ENCODE data around the gene LASP1.

The LASP1 gene

DNA sequence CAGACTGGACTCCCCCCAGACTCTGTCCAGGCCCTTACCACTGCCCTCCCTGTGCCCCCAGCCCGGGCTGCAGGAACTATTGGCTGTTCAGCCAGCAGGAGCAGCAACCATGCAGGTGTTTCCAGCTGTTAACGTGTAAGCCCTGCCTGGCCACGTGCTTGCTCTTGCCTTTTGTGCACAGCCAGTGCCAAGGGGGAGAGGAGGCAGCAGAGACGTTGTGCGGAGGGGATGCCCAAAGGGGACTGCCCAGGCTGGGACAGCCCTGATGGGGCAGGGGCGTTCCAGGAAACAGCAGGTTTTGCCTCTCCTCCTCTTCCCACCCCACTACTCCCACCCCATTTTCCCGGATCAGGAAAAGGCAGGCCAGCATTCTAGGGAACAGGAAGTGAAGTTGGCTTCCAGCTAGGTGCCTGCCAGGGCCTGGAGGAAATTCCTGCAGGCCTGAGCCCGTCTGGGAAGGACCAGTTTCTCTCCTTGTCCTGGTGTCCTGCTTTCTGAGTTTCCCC, 38.9 kb downstream of the LASP1 start:
- TF ChIP-seq RAD21 (IDR thresholded peaks at IDR 0.05; ENCODE audit: low read depth) (no peak), NFIC (IDR thresholded peaks at IDR 0.05) (no peak), TCF12 (IDR thresholded peaks at IDR 0.05; ENCODE audit: low read depth) (no peak), EP300 (IDR thresholded peaks at IDR 0.05; ENCODE audit: borderline replicate concordance) (no peak)

DNA sequence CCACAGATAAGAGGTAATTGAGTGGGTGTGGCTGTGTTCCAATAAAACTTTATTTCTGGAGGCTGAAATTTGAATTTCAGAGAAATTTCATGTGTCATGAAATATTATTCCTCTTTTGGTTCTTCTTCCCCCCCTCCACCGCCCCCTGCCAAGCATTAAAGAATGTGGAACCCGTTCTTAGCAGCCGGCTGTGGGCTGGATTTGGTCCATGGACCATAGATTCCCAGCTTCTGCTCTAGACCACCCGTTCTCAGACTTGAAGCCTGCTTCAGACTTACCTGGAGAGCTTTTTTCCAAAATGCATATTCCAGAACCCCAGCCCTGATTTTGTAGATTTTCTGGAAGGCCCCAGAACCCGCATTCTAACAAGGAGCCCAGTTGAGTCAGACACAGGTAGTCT, 40.5 kb downstream of the LASP1 start:
- TF ChIP-seq, protein P1, sequence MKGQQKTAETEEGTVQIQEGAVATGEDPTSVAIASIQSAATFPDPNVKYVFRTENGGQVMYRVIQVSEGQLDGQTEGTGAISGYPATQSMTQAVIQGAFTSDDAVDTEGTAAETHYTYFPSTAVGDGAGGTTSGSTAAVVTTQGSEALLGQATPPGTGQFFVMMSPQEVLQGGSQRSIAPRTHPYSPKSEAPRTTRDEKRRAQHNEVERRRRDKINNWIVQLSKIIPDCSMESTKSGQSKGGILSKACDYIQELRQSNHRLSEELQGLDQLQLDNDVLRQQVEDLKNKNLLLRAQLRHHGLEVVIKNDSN (IDR thresholded peaks at IDR 0.05), result no peak
- no peak for TF ChIP-seq FOXM1 (IDR thresholded peaks at IDR 0.05; ENCODE audit: borderline replicate concordance, low read depth)
- no peak for TF ChIP-seq EGR1 (IDR thresholded peaks at IDR 0.05)
- TF ChIP-seq, protein P2, sequence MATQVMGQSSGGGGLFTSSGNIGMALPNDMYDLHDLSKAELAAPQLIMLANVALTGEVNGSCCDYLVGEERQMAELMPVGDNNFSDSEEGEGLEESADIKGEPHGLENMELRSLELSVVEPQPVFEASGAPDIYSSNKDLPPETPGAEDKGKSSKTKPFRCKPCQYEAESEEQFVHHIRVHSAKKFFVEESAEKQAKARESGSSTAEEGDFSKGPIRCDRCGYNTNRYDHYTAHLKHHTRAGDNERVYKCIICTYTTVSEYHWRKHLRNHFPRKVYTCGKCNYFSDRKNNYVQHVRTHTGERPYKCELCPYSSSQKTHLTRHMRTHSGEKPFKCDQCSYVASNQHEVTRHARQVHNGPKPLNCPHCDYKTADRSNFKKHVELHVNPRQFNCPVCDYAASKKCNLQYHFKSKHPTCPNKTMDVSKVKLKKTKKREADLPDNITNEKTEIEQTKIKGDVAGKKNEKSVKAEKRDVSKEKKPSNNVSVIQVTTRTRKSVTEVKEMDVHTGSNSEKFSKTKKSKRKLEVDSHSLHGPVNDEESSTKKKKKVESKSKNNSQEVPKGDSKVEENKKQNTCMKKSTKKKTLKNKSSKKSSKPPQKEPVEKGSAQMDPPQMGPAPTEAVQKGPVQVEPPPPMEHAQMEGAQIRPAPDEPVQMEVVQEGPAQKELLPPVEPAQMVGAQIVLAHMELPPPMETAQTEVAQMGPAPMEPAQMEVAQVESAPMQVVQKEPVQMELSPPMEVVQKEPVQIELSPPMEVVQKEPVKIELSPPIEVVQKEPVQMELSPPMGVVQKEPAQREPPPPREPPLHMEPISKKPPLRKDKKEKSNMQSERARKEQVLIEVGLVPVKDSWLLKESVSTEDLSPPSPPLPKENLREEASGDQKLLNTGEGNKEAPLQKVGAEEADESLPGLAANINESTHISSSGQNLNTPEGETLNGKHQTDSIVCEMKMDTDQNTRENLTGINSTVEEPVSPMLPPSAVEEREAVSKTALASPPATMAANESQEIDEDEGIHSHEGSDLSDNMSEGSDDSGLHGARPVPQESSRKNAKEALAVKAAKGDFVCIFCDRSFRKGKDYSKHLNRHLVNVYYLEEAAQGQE (IDR thresholded peaks at IDR 0.05; ENCODE audit: low read depth), result no peak
- no peak for TF ChIP-seq CEBPB (IDR thresholded peaks at IDR 0.05)
- no peak for TF ChIP-seq CREB1 (IDR thresholded peaks at IDR 0.05; ENCODE audit: low read depth)
- no peak for TF ChIP-seq RAD21 (IDR thresholded peaks at IDR 0.05; ENCODE audit: low read depth)
- TF ChIP-seq TAF1 (IDR thresholded peaks at IDR 0.05; ENCODE audit: low read depth), result no peak
- no peak for TF ChIP-seq EP300 (IDR thresholded peaks at IDR 0.05; ENCODE audit: borderline replicate concordance)
- TF ChIP-seq TCF12 (IDR thresholded peaks at IDR 0.05; ENCODE audit: low read depth), result no peak
- TF ChIP-seq, protein P3, sequence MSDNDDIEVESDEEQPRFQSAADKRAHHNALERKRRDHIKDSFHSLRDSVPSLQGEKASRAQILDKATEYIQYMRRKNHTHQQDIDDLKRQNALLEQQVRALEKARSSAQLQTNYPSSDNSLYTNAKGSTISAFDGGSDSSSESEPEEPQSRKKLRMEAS (IDR thresholded peaks at IDR 0.05), result no peak

DNA sequence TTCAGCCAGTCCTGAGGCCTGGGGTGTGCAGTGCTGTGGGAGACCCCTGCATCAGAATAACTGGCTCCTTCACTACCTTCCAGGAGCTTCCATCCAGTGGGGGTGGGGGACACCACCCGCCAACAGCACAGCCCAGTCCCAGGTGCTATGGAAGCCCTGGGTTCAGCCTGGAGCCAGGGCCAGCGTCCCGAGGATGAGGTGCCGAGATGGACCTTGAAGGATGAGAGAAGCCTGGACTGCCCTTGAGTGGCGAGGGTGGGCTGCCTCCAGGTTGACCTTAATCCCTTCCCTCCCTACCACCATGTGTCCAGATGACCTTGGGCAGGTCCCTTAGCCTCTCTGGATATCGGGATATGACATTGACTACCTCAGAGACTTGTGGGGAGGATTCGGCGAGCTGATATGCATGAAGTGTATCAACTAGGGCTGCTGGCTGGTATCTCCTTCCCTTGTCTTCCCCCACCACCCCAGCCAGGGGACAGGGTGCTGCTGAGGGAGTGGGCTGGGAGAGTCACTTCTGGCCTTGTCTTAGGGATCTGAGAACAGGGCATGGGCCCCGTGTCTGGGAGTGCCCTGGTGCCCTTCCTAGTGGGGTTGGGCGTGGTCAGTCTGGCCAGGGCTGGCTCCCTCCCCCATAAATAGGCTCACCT, 41.3 kb downstream of the LASP1 start:
- TF ChIP-seq, protein P3 (IDR thresholded peaks at IDR 0.05), result no peak
- TF ChIP-seq EGR1 (IDR thresholded peaks at IDR 0.05) (no peak), CEBPB (IDR thresholded peaks at IDR 0.05) (no peak), TEAD4 (IDR thresholded peaks at IDR 0.05) (no peak), ZBTB7A (IDR thresholded peaks at IDR 0.05; ENCODE audit: low read depth) (no peak), TAF1 (IDR thresholded peaks at IDR 0.05; ENCODE audit: low read depth) (no peak), NFIC (IDR thresholded peaks at IDR 0.05) (no peak), EP300 (IDR thresholded peaks at IDR 0.05; ENCODE audit: borderline replicate concordance) (no peak), RAD21 (IDR thresholded peaks at IDR 0.05; ENCODE audit: low read depth) (no peak), YY1 (IDR thresholded peaks at IDR 0.05; ENCODE audit: low read depth) (no peak), CREB1 (IDR thresholded peaks at IDR 0.05; ENCODE audit: low read depth) (no peak), TCF12 (IDR thresholded peaks at IDR 0.05; ENCODE audit: low read depth) (no peak), FOXM1 (IDR thresholded peaks at IDR 0.05; ENCODE audit: borderline replicate concordance, low read depth) (no peak)
- TF ChIP-seq, protein P2 (IDR thresholded peaks at IDR 0.05; ENCODE audit: low read depth), result no peak
- TF ChIP-seq, protein P1 (IDR thresholded peaks at IDR 0.05), result no peak

DNA sequence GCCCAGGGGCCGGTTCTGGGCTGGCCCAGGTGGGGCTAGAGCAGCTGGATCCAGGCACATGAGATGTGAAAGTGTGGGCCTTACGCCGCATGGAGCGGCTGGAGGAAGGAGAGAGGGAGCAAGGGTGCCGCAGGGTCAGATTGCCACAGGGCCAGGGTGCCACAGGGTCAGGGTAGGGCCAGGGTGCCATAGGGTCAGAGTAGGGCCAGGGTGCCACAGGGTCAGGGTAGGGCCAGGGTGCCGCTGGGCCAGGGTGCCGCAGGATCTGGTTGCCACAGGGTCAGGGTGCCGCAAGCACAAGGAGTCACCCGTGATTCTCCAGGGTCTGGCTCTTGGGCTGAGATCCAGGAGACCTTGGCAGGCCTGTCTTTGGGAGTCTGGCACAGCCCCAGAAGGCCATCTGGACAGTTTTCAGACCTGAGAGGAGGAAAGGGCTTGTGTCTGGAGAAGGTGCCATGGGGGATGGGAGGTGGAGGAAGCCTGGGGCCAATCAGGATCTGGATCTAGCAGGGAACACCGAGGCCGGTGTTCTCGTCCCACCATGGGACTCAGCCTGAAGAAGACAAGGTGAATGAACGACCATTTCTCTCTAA, 42.5 kb downstream of the LASP1 start:
- TF ChIP-seq YY1 (IDR thresholded peaks at IDR 0.05; ENCODE audit: low read depth) (no peak), TCF12 (IDR thresholded peaks at IDR 0.05; ENCODE audit: low read depth) (no peak), EGR1 (IDR thresholded peaks at IDR 0.05) (no peak), CREB1 (IDR thresholded peaks at IDR 0.05; ENCODE audit: low read depth) (no peak), CEBPB (IDR thresholded peaks at IDR 0.05) (no peak), RAD21 (IDR thresholded peaks at IDR 0.05; ENCODE audit: low read depth) (no peak), TAF1 (IDR thresholded peaks at IDR 0.05; ENCODE audit: low read depth) (no peak), NFIC (IDR thresholded peaks at IDR 0.05) (no peak), TEAD4 (IDR thresholded peaks at IDR 0.05) (no peak), EP300 (IDR thresholded peaks at IDR 0.05; ENCODE audit: borderline replicate concordance) (no peak), FOXM1 (IDR thresholded peaks at IDR 0.05; ENCODE audit: borderline replicate concordance, low read depth) (no peak), ZBTB7A (IDR thresholded peaks at IDR 0.05; ENCODE audit: low read depth) (no peak)
- TF ChIP-seq, protein P3 (IDR thresholded peaks at IDR 0.05), result no peak
- TF ChIP-seq, protein P2 (IDR thresholded peaks at IDR 0.05; ENCODE audit: low read depth), result no peak
- TF ChIP-seq, protein P1 (IDR thresholded peaks at IDR 0.05), result no peak
